ENCODE data around the gene LEMD3.

LEMD3 gene

DNA sequence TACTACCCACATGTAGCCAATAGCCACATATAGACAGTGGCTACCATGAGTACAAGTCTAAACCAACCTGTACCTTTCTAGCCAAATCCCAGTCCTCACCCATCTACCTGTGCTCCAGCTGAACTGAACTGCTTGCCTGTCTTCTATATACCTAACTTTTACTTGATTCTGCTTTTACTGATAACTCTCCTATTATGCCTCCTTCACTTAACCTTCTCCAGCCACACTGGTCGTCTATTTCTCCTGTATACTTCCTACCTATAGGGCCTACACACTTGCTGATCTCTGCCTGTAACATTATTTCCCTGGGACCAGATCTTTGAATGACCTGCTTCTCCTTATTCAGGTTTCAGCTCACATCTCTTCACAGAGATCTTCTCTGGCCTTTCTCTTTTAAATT, 83.1 kb downstream of the LEMD3 start:
- DNase-seq: no peak
- H3K36me3 ChIP-seq: no peaks in the 10 kb centered on the region
- H3K27ac ChIP-seq: no peak overlapping the region
- H3K4me1 ChIP-seq: peaks cover 0 to 18% (median 4%) of the 10 kb centered on the region in 4 donors
- intact Hi-C loops (cut with DNase I; ENCODE audit: low total_unique reads): no loop called here
- TF ChIP-seq, protein P1, sequence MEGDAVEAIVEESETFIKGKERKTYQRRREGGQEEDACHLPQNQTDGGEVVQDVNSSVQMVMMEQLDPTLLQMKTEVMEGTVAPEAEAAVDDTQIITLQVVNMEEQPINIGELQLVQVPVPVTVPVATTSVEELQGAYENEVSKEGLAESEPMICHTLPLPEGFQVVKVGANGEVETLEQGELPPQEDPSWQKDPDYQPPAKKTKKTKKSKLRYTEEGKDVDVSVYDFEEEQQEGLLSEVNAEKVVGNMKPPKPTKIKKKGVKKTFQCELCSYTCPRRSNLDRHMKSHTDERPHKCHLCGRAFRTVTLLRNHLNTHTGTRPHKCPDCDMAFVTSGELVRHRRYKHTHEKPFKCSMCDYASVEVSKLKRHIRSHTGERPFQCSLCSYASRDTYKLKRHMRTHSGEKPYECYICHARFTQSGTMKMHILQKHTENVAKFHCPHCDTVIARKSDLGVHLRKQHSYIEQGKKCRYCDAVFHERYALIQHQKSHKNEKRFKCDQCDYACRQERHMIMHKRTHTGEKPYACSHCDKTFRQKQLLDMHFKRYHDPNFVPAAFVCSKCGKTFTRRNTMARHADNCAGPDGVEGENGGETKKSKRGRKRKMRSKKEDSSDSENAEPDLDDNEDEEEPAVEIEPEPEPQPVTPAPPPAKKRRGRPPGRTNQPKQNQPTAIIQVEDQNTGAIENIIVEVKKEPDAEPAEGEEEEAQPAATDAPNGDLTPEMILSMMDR (IDR thresholded peaks at IDR 0.05): no peak
- H3K27me3 ChIP-seq: no peaks in the 10 kb centered on the region
- no peaks in the 10 kb centered on the region for H3K9me3 ChIP-seq
- no peak overlapping the region for H3K4me3 ChIP-seq

DNA sequence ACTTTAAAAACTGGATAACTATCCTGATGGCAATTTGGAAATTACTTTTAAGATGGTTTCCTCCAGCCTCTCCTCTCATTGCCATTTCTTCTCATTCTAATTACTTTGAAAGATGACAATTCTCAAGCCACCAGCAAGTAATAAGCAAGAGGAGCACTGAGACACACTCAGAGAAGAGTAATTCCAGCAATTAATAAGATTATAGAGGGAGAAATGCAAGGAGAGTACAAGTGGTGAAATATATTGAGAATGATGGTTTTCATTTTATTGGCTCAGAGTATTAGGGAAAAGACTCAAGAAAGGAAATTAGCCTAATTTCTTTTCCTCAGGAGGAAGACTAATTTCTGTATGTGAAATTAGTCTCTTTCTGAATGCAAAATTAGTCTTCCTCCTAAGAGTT, 88.6 kb downstream of the LEMD3 start:
- Histone ChIP-seq H3K27ac (no peak overlapping the region), H3K27me3 (no peaks in the 10 kb centered on the region), H3K4me3 (no peak overlapping the region), H3K4me1 (no peaks in the 10 kb centered on the region), H3K9me3 (no peaks in the 10 kb centered on the region), H3K36me3 (no peaks in the 10 kb centered on the region)
- TF ChIP-seq, protein P1 (IDR thresholded peaks at IDR 0.05): no peak
- no peak for DNase-seq
- intact Hi-C loops (cut with DNase I; ENCODE audit: low total_unique reads): no loop called here

DNA sequence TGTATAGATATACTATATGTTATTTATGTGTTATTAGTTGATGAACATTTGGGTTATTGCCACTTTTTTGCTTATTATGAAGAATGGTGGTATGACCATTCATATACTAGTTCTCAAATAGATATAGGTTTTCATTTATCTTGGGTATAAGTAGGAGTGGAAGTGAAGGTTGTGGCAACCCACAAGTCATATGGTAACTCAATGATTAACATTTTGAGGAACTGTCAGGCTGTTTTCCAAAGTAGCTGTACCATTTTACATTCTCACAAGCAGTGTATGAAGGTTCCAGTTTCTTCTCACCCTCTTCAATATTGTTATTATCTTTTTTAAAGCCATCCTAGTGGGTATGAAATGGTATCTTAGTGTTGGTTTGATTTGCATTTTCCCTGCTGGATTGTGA, 90.1 kb downstream of the LEMD3 start:
- TF ChIP-seq, protein P1 (IDR thresholded peaks at IDR 0.05): no peak
- H3K9me3 ChIP-seq: no peaks in the 10 kb centered on the region
- no peaks in the 10 kb centered on the region for H3K36me3 ChIP-seq
- H3K4me1 ChIP-seq: no peaks in the 10 kb centered on the region
- H3K27me3 ChIP-seq: no peaks in the 10 kb centered on the region
- no peak overlapping the region for H3K4me3 ChIP-seq
- DNase-seq: no peak
- intact Hi-C loops (cut with DNase I; ENCODE audit: low total_unique reads): no loop called here
- no peak overlapping the region for H3K27ac ChIP-seq

DNA sequence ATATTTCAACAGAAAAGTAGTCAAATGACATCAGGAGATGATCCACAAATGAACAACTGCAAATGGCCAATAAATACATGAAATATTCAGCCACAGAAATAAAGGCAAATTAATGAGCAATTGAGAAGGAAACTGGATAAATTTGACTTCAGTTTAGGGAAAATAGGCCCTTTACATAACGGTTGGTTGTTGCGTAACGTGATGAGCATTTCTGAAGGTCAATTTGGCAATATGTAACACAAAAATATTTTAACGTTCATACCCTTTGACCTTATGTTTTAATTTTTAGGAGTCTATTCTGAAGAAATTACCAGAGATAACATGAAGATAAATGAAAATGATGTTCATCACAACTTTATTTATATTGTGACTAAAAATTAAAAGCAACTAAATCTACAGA, 94.4 kb downstream of the LEMD3 start:
- intact Hi-C loops (cut with DNase I; ENCODE audit: low total_unique reads): no loop called here
- Histone ChIP-seq H3K9me3 (no peaks in the 10 kb centered on the region), H3K27me3 (no peaks in the 10 kb centered on the region), H3K4me1 (no peaks in the 10 kb centered on the region), H3K4me3 (no peak overlapping the region), H3K27ac (no peak overlapping the region), H3K36me3 (no peaks in the 10 kb centered on the region)
- TF ChIP-seq, protein P1 (IDR thresholded peaks at IDR 0.05): no peak
- no peak for DNase-seq

DNA sequence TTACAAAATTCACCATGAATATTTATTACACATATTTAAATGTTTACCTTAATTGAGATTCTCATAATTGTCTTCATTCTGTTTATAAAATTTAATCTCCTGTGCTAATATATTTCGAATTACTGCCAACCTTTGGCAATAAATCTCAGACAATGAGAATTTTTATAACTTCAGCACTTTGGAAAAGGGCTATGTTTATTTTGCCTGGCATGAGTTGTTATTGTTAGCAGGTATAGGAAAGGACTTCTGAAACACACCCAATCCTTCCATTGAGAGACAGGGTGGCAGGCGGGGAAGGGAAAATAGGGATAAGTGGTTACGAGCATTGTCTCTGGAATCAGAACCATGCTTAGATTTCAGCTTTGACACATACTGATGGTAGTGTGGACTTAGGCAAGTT, 97.0 kb downstream of the LEMD3 start:
- Histone ChIP-seq H3K36me3 (no peaks in the 10 kb centered on the region), H3K4me1 (no peaks in the 10 kb centered on the region), H3K4me3 (no peak overlapping the region), H3K27me3 (no peaks in the 10 kb centered on the region), H3K9me3 (no peaks in the 10 kb centered on the region), H3K27ac (no peak overlapping the region)
- intact Hi-C loops (cut with DNase I; ENCODE audit: low total_unique reads): no loop called here
- no peak for DNase-seq
- TF ChIP-seq, protein P1 (IDR thresholded peaks at IDR 0.05): no peak

DNA sequence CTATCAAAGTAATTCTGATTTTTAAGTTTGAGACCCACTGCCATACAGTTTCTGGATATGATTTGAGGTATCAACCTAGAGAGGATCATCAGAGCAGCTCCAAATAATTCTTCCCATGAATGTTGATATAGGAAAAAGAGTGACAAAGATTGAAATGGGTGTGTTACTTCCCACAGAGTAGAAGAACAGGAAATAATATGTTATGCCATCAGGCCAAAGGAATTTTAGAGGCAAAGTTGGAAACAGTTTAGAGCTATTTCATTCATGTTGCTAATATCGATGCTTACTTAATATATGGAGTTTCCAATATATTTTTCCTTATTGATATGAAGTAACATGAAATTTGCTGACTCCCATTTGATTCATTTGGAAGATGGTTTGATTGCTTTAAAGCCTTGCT, 100.2 kb downstream of the LEMD3 start:
- Histone ChIP-seq H3K27me3 (no peaks in the 10 kb centered on the region), H3K36me3 (no peaks in the 10 kb centered on the region), H3K9me3 (no peaks in the 10 kb centered on the region), H3K4me3 (no peak overlapping the region), H3K27ac (no peak overlapping the region), H3K4me1 (no peaks in the 10 kb centered on the region)
- intact Hi-C loops (cut with DNase I; ENCODE audit: low total_unique reads): loop anchor here (10.0 kb wide), 1 partner anchor 105 kb away; the partner anchor contains the start of gene LEMD3
- TF ChIP-seq, protein P1 (IDR thresholded peaks at IDR 0.05): no peak
- DNase-seq: no peak

Data from tibial artery (tissue), 4 donors.